ENCODE results near the gene KCNN4.
"Not testable (repeated sequence)": the region's sequence is repeated elsewhere in the genome, so short reads cannot be mapped to it uniquely, and the experiment has no call there.

The KCNN4 gene

GRCh38 chr19:43774103-43774939, 6.5 kb downstream of the KCNN4 start:
- no peak for DNase-seq (ENCODE audit: low read depth in 3 of 3)

- DNase-seq (ENCODE audit: low read depth in 3 of 3), result no peak
Observed at GRCh38 chr19:43773725-43774102, 7.1 kb downstream of the KCNN4 start.

- no peak for DNase-seq (ENCODE audit: low read depth in 3 of 3)
Observed at GRCh38 chr19:43769256-43769655, 11.5 kb downstream of the KCNN4 start.

- no peak for DNase-seq (ENCODE audit: low read depth in 3 of 3)
Observed at GRCh38 chr19:43768273-43769050, 12.3 kb downstream of the KCNN4 start.

- no peak for DNase-seq (ENCODE audit: low read depth in 3 of 3)
Observed at GRCh38 chr19:43767818-43768217, 13.0 kb downstream of the KCNN4 start.

- DNase-seq (ENCODE audit: low read depth in 3 of 3), result no peak
Observed at GRCh38 chr19:43767316-43767715, 13.5 kb downstream of the KCNN4 start.

GRCh38 chr19:43766755-43767043, 14.1 kb downstream of the KCNN4 start:
- DNase-seq (ENCODE audit: low read depth in 3 of 3), result no peak

- DNase-seq (ENCODE audit: low read depth in 3 of 3), result peak; percentile 55 to 88 (median 69)
Observed at GRCh38 chr19:43765109-43765876, 15.5 kb downstream of the KCNN4 start.

GRCh38 chr19:43764684-43765083, 16.1 kb downstream of the KCNN4 start:
- DNase-seq (ENCODE audit: low read depth in 3 of 3), result not testable (repeated sequence)

GRCh38 chr19:43763473-43763939, 17.3 kb downstream of the KCNN4 start:
- DNase-seq (ENCODE audit: low read depth in 3 of 3), result no peak

GRCh38 chr19:43762814-43763213, 18.0 kb downstream of the KCNN4 start:
- DNase-seq (ENCODE audit: low read depth in 3 of 3), result no peak

- no peak for DNase-seq (ENCODE audit: low read depth in 3 of 3)
Observed at GRCh38 chr19:43760941-43761340, 19.8 kb downstream of the KCNN4 start.

GRCh38 chr19:43759515-43759914, 21.3 kb downstream of the KCNN4 start:
- DNase-seq (ENCODE audit: low read depth in 3 of 3), result no peak

- peak; percentile 59 to 85 (median 66) for DNase-seq (ENCODE audit: low read depth in 3 of 3)
Observed at GRCh38 chr19:43755256-43755801, 25.4 kb downstream of the KCNN4 start.

GRCh38 chr19:43754503-43755255, 26.1 kb downstream of the KCNN4 start, which contains the start of gene SMG9:
SMG9 (minus strand) TSS chr19:43754962; CDS start chr19:43750741, 4,221 bp downstream.
- peak; percentile 96 to 98 (median 96) for DNase-seq (ENCODE audit: low read depth in 3 of 3)

- DNase-seq (ENCODE audit: low read depth in 3 of 3), result peak in 1 of 3 experiments; percentile 73
Observed at GRCh38 chr19:43754253-43754502, 26.6 kb downstream of the KCNN4 start.

- no peak for DNase-seq (ENCODE audit: low read depth in 3 of 3)
Observed at GRCh38 chr19:43752287-43752875, 28.4 kb downstream of the KCNN4 start.

GRCh38 chr19:43751466-43752220, 29.1 kb downstream of the KCNN4 start:
- no peak for DNase-seq (ENCODE audit: low read depth in 3 of 3)

- DNase-seq (ENCODE audit: low read depth in 3 of 3), result no peak
Observed at GRCh38 chr19:43749898-43750297, 30.9 kb downstream of the KCNN4 start.

- DNase-seq (ENCODE audit: low read depth in 3 of 3), result no peak
Observed at GRCh38 chr19:43749152-43749551, 31.6 kb downstream of the KCNN4 start.

All from stimulated activated CD4-positive, alpha-beta T cell treated with anti-CD3 and anti-CD28 coated beads, TNF-alpha, amount 100 ng/mL, for 24 hours (primary cell).